ENCODE data around the gene MACROD2.

Gene MACROD2

GRCh38 chr20:15561070-15561569 is 1565.8 kb downstream of the MACROD2 start:
- no peak for DNase-seq (ENCODE audit: low read depth)
- no peak overlapping the region for H3K4me3 ChIP-seq (ENCODE audit: low read length)
- TF ChIP-seq CTCF (conservative IDR thresholded peaks at IDR 0.05; ENCODE audit: low read length) = no peak

- no peak overlapping the region for H3K4me3 ChIP-seq (ENCODE audit: low read length)
- TF ChIP-seq CTCF (conservative IDR thresholded peaks at IDR 0.05; ENCODE audit: low read length) = no peak
- no peak for DNase-seq (ENCODE audit: low read depth)
These were observed 1566.5 kb downstream of the MACROD2 start for GRCh38 chr20:15561707-15562404.

GRCh38 chr20:15563836-15564235 is 1568.5 kb downstream of the MACROD2 start:
- no peak for DNase-seq (ENCODE audit: low read depth)
- no peak for TF ChIP-seq CTCF (conservative IDR thresholded peaks at IDR 0.05; ENCODE audit: low read length)
- no peak overlapping the region for H3K4me3 ChIP-seq (ENCODE audit: low read length)

- no peak for TF ChIP-seq CTCF (conservative IDR thresholded peaks at IDR 0.05; ENCODE audit: low read length)
- no peak for DNase-seq (ENCODE audit: low read depth)
- no peak overlapping the region for H3K4me3 ChIP-seq (ENCODE audit: low read length)
These were observed 1569.7 kb downstream of the MACROD2 start for GRCh38 chr20:15564981-15565380.

- TF ChIP-seq CTCF (conservative IDR thresholded peaks at IDR 0.05; ENCODE audit: low read length) = no peak
- H3K4me3 ChIP-seq (ENCODE audit: low read length) = no peak overlapping the region
- DNase-seq (ENCODE audit: low read depth) = no peak
These were observed 1570.5 kb downstream of the MACROD2 start for GRCh38 chr20:15565786-15566185.

GRCh38 chr20:15567219-15567618 is 1571.9 kb downstream of the MACROD2 start:
- DNase-seq (ENCODE audit: low read depth) = no peak
- no peak for TF ChIP-seq CTCF (conservative IDR thresholded peaks at IDR 0.05; ENCODE audit: low read length)
- no peak overlapping the region for H3K4me3 ChIP-seq (ENCODE audit: low read length)

GRCh38 chr20:15570156-15570555 is 1574.8 kb downstream of the MACROD2 start:
- DNase-seq (ENCODE audit: low read depth) = no peak
- H3K4me3 ChIP-seq (ENCODE audit: low read length) = no peak overlapping the region
- no peak for TF ChIP-seq CTCF (conservative IDR thresholded peaks at IDR 0.05; ENCODE audit: low read length)
